ENCODE results near the gene PEX11B.

PEX11B gene

GRCh38 chr1:145916745-145917144 is 1.8 kb downstream of the PEX11B start (continued):
- no peak for TF ChIP-seq ZBTB48 (tag by site-specific recombination; IDR thresholded peaks at IDR 0.05)

GRCh38 chr1:145912128-145912641 is 6.3 kb downstream of the PEX11B start:
- CTCF ChIA-PET: interaction anchor here (5.2 to 10.0 kb wide), 2 partner anchors 21 to 67 kb away, joined by 47 to 222 read pairs; partner anchors contain the start of genes ANKRD35 and NUDT17
- Histone ChIP-seq H3K27ac (ENCODE audit: extremely low read depth, low read depth, low read length) (no peak overlapping the region), H3K36me3 (ENCODE audit: control insufficient read depth in 2 of 2, insufficient read depth in 1 of 2, low read length in 2 of 2) (peaks cover 5 to 45% of the 10 kb centered on the region in 2 experiments; a peak in 2 of 3 replicates), H3K4me1 (ENCODE audit: control insufficient read depth, insufficient read depth, low read length) (no peaks in the 10 kb centered on the region), H3K9me3 (ENCODE audit: control insufficient read depth, insufficient read depth, low read depth, low read length) (no peaks in the 10 kb centered on the region), H3K4me3 (ENCODE audit: low read depth, low read length) (no peak overlapping the region)
- no peak for TF ChIP-seq ZNF549 (tag by site-specific recombination; IDR thresholded peaks at IDR 0.05)
- no peak for TF ChIP-seq ZNF223 (tag by site-specific recombination; IDR thresholded peaks at IDR 0.05)
- TF ChIP-seq GLIS1 (tag by site-specific recombination; IDR thresholded peaks at IDR 0.05): no peak
- no peak for TF ChIP-seq MZF1 (tag by site-specific recombination; IDR thresholded peaks at IDR 0.05; ENCODE audit: borderline replicate concordance)
- TF ChIP-seq ZNF221 (tag by site-specific recombination; IDR thresholded peaks at IDR 0.05; ENCODE audit: borderline replicate concordance): no peak
- no peak for TF ChIP-seq ZNF2 (tag by site-specific recombination; IDR thresholded peaks at IDR 0.05)
- no peak for TF ChIP-seq ZNF610 (tag by site-specific recombination; IDR thresholded peaks at IDR 0.05; ENCODE audit: borderline replicate concordance)
- no peak for TF ChIP-seq ZNF362 (tag by site-specific recombination; IDR thresholded peaks at IDR 0.05)
- POLR2A ChIA-PET: no interaction called here

GRCh38 chr1:145908653-145909052 is 9.9 kb downstream of the PEX11B start:
- CTCF ChIA-PET: interaction anchor here (0.6 to 10.0 kb wide), 7 partner anchors 9 to 104 kb away, joined by 3 to 222 read pairs (median 4); partner anchors contain the start of genes ANKRD35, NUDT17 and RBM8A
- POLR2A ChIA-PET: interaction anchor here (1.1 kb wide), 1 partner anchor 16 kb away, joined by 9 read pairs; no protein-coding TSS in a partner anchor
- no peak for TF ChIP-seq REPIN1 (tag by site-specific recombination; IDR thresholded peaks at IDR 0.05; ENCODE audit: low read depth)
- Histone ChIP-seq H3K4me3 (ENCODE audit: low read depth, low read length) (no peak overlapping the region), H3K4me1 (ENCODE audit: control insufficient read depth, insufficient read depth, low read length) (no peaks in the 10 kb centered on the region), H3K36me3 (ENCODE audit: control insufficient read depth in 2 of 2, insufficient read depth in 1 of 2, low read length in 2 of 2) (peaks cover 0 to 26% of the 10 kb centered on the region in 2 experiments; a peak in 1 of 3 replicates), H3K9me3 (ENCODE audit: control insufficient read depth, insufficient read depth, low read depth, low read length) (no peaks in the 10 kb centered on the region), H3K27ac (ENCODE audit: extremely low read depth, low read depth, low read length) (no peak overlapping the region)

- POLR2A ChIA-PET: no interaction called here
- Histone ChIP-seq H3K9me3 (ENCODE audit: control insufficient read depth, insufficient read depth, low read depth, low read length) (no peaks in the 10 kb centered on the region), H3K27ac (ENCODE audit: extremely low read depth, low read depth, low read length) (no peak overlapping the region), H3K36me3 (ENCODE audit: control insufficient read depth in 2 of 2, insufficient read depth in 1 of 2, low read length in 2 of 2) (peaks cover 0 to 15% of the 10 kb centered on the region in 2 experiments; a peak in 1 of 3 replicates), H3K4me3 (ENCODE audit: low read depth, low read length) (no peak overlapping the region), H3K4me1 (ENCODE audit: control insufficient read depth, insufficient read depth, low read length) (no peaks in the 10 kb centered on the region)
- CTCF ChIA-PET: interaction anchor here (0.6 to 10.0 kb wide), 6 partner anchors 12 to 86 kb away, joined by 3 to 222 read pairs (median 11); partner anchors contain the start of genes ANKRD35, NUDT17 and RBM8A
- TF ChIP-seq SETDB1 (IDR thresholded peaks at IDR 0.05; ENCODE audit: insufficient read length, low read length) (no peak), ZBTB6 (tag by site-specific recombination; IDR thresholded peaks at IDR 0.05) (no peak), ZBTB20 (tag by site-specific recombination; IDR thresholded peaks at IDR 0.05) (peak; percentile 71), ZNF362 (tag by site-specific recombination; IDR thresholded peaks at IDR 0.05) (peak; percentile 23; the same call in 1 of the 2 replicates), ZSCAN23 (tag by site-specific recombination; IDR thresholded peaks at IDR 0.05) (no peak), CTCF (tag by site-specific recombination; IDR thresholded peaks at IDR 0.05) (no peak), ZNF629 (tag by site-specific recombination; IDR thresholded peaks at IDR 0.05) (no peak), ZBTB10 (tag by site-specific recombination; IDR thresholded peaks at IDR 0.05) (no peak), KLF16 (tag by site-specific recombination; IDR thresholded peaks at IDR 0.05) (no peak), ZEB2 (tag by site-specific recombination; IDR thresholded peaks at IDR 0.05) (no peak), ZNF23 (tag by site-specific recombination; IDR thresholded peaks at IDR 0.05; ENCODE audit: borderline replicate concordance) (no peak)
Observed at GRCh38 chr1:145906954-145907753, 11.4 kb downstream of the PEX11B start.

Measured in HEK293 (cell line).